DMS153 treated with DMSO at 0.1 percent for 48 hours (cell line): Measurements from ENCODE around the gene TMEM132D.

Experiments used
- DNase-seq: peaks from one replicate; lab custom pipeline; 2025; ENCODE audit not compliant: unreplicated experiment; lab: John Stamatoyannopoulos, UW

Gene TMEM132D

GRCh38 chr12:129372348-129372747, 531.5 kb downstream of the TMEM132D start:
- no peak for DNase-seq

GRCh38 chr12:129371268-129371667, 532.6 kb downstream of the TMEM132D start:
- no peak for DNase-seq

DNA sequence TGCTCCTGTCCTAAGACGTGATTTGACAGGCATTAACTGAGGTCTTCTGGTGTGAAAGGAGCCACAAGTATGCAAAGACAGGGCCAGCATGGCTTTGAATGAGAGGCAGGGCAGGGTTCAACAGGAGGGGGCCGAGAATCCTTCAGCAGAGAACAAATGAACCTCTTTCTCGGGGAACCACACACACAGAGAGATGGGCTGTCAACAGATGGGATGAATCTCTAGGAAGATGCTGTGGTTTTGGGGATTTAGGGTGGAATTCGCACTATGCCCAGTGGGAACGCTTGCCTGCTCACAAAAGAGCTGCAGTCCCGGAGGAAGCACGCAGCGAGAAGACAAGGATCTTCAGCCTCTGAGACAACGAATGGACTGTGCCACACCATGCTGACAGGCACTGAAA, 537.2 kb downstream of the TMEM132D start:
- DNase-seq = no peak

DNA sequence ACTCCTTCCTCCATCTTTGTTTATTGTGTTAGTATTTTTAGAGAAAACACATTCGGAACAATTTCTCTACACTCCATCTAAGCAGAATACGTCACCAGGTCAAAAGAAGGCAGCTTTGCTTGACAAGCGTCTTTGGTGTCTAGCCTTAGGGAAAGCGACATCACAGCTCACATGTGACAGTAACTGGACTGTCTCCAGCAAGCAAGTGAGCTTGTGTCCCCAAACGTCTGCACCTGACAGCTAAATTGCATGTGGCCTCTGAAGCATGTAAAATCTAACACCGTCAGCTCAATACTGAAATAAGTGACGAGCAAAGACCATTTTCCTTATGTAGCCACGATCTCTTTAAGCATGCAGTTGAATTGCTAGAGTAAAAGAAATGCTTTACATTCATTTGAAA, 540.8 kb downstream of the TMEM132D start:
- DNase-seq = no peak

- no peak for DNase-seq
These were observed 546.6 kb downstream of the TMEM132D start for GRCh38 chr12:129357233-129357632.

DNA sequence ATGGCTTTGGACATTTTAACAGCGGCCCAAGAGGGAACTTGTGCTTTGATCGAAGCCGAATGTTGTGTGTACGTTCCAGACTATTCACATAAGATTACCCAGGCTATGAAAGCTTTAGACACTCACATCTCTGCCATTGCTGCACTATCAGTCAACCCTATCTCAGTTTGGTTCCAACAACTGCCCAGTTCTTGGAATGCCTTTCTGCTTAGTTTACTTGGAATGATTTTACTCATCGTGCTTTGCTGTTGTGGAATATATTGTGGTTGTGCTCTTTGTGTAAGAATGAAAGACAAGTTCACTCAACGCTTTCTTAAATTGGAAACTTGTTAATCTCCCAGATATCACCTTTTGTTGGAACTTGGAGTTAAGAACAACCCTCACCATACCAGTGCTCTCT, 552.3 kb downstream of the TMEM132D start:
- DNase-seq = no peak

DNA sequence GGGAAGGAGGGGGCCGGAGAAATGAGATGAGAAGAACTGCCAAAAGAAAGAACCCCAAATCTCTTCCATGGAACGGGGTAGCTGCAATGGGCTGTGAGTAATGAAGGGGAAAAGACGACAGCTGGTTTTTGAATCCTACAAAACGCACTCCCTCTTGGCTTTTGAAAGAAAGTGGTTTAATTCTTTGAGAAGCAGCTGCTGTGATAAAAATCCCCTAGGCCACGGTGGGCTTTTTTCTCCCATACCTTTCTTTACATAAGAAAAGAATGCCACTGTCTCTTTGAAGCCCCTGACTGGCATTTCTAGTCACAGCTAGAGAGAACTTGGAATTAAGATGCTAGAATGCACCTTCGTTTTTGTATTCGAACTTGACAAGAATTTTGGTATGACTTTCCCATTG, 564.5 kb downstream of the TMEM132D start:
- no peak for DNase-seq

DNA sequence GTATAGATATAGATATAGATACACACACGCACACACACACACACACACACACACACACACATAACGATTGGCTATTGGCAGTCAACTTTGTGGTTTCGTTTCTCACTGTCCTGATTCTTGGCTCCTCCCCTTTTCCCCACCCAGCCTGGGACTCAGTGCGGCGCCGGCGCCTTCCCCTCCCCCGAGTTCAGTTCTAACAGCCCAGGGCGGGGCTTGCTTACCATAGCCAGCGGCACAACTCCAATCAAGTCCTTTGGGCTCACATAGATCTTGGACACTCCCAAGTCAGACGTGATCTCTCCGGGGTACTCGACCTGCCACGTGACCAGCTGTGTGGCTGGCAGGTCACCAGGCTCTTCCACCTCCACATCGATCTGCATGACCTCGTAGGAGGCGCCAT, 566.4 kb downstream of the TMEM132D start:
- DNase-seq = no peak

DNA sequence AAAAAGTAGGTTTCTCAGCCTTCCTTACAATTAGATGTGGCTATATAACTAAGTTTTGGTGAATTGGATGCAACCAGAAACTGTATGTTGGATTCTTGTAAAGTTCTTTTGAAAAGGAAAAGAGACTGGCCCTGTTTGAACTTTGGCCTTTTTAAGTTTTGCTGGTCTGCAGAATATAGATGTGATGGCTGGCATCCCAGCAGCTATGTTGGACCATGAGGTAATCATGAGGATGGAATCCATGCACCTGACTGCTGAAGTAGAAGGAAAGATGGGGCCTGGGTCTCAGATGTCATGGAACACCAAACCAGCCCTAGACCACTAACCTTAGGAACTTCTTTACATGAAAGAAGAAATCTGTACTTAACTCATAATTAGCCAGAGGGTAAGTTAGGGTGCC, 568.1 kb downstream of the TMEM132D start:
- DNase-seq = no peak

DNA sequence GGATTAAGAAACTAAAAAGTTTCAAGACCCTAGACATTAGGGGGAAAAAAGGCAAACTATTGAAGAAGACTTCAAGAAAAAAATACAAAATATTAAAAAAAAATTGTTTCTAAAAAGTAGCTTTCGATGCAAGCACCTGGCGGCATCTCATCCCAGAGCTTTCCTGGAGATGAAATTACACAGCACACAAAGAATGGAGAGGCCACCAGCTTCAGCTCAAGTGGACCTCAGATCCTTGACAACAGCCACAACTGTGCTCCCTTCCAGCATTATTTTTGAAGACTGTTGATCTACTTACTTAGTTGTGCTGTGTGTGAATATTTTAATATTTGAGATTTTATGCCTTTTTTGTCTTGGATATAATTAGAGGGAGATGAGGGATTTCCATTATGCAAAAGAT, 571.5 kb downstream of the TMEM132D start:
- DNase-seq = no peak

GRCh38 chr12:129331356-129332085, 572.3 kb downstream of the TMEM132D start:
- DNase-seq = no peak

DNA sequence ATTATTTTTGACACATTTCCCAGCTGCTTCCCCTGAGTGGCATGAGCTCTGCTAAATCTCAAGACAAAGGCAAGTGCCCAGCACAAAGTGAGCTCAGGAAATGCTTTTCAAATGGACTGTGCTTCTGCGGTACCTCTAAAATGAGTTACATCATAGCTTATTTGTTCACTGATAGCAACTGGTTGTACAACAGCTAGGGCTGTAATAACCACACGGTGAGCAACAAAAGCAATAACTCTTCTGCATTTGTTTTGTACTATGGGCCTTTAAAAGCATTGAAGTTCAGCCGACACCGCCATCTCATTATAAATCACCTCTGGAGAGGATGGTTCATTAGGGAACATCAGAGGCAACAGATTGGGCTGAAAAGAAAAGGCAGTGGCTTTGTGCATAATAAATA, 575.6 kb downstream of the TMEM132D start:
- DNase-seq = peak; percentile 8

DNA sequence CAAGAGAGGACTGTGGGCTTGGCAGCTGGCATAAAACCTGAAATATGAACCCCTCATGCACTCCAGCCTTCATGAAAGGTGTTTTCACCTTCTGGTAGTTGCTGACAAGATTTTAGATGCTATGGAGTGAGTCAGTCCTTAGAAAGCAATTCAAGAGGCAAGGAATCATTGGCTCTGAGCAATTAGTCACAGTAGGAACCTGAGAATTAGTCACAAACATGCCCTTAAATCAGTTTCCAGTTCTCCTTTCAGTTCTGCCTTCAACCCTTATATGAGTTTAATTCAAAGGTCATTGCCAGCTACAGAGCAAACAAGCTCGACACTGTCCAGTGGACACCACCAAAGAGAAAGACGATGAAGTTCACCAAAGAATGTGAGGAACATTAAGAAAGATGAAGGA, 578.3 kb downstream of the TMEM132D start:
- no peak for DNase-seq

DNA sequence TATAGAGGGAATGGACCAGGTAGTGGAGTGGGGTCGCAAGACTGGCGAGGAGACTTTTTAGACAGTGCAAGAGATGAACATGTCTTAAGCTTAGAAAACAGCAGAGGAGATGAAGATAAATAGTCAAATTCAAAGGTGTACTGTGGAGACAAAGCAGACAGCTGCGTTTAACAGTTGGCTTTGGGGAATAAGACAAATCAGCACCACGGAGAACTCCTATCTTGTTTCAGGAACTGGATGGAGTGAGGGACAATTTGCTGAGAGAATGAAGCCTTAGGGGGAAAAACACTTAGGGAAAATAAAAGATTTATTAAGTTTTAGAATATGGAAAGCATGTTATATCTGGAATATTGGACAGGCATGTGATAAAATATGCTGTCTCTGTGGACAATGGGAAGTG, 591.8 kb downstream of the TMEM132D start:
- DNase-seq = no peak

GRCh38 chr12:129310346-129310745, 593.5 kb downstream of the TMEM132D start:
- no peak for DNase-seq

- DNase-seq = no peak
These were observed 598.0 kb downstream of the TMEM132D start for GRCh38 chr12:129305851-129306250.

DNA sequence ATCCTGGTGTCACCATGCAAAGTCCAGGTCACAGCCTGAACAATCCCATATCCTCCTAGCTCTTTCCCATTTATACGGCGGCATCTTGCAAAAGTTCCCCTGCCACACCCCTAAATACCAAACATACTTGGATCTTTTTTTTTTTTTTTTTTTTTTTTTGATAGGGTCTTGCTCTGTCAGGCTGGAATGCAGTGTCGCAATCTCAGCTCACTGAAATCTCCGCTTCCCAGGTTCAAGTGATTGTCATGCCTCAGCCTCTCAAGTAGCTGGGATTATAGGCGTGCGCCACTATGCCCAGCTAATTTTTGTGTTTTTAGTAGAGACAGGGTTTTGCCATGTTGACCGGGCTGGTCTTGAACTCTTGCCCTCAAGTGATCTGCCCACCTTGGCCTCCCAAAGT, 599.3 kb downstream of the TMEM132D start:
- DNase-seq = no peak

GRCh38 chr12:129300011-129300410, 603.8 kb downstream of the TMEM132D start:
- DNase-seq = no peak

DNA sequence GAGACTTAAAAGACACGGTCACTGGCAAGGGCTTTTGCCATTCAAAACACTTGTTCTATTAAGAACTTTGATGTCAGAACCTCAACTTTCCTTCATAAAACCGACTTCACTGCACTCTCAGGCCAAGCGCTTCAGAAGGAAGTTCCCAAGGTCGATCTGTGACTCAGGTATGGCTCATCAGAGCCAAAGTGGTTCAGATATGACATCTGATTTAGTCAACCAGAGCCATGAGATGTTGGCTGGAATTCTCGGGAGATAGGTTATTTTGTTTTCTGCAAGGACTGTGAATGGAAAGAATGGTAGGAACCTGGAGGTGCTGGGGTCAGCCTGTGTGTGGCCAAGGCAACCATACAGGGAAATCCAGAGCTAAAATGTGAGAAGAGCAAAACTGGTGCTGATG, 604.9 kb downstream of the TMEM132D start:
- DNase-seq = no peak

DNA sequence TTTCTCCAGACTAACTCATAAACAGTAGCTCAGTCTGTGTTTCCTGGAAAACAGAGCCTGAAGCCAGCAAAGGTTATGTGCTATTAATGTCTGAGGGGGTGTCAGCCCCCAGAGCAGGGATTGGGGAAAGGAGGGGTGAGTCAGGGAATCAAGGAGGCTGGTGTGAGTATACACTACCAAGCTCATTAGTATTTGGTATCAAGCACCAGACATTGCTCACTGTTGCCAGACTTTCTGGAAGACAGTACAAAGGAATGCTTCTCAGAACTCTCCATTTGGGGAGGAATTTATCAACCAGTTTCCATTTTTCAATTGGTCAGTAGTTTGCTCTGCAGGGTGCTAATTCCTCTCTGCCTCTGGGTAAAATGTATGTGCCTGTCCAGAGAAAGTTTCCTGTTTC, 607.2 kb downstream of the TMEM132D start:
- no peak for DNase-seq

- no peak for DNase-seq
These were observed 609.0 kb downstream of the TMEM132D start for GRCh38 chr12:129294868-129295267.

GRCh38 chr12:129279771-129280170, 624.1 kb downstream of the TMEM132D start:
- no peak for DNase-seq

GRCh38 chr12:129276361-129277060, 627.3 kb downstream of the TMEM132D start:
- DNase-seq = no peak
